HepG2 (cell line): Measurements from ENCODE around the gene ATE1. TPM values are rescaled to one million over a fixed set of nuclear protein-coding genes. Genes with fewer than 3 reads are reported as not detected.

Experiments used
- AGO1 ChIP-seq: fragments of 200-400 bp; formaldehyde crosslinking; IDR thresholded peaks from 2 replicates; pipeline ENCODE4 v1.6.1; 2017; ENCODE audit warnings: mild to moderate bottlenecking, low read depth, low read length, moderate library complexity; ENCODE audit not compliant: poor library complexity, severe bottlenecking
- CHD4 ChIP-seq: fragments of 200-600 bp; sonication (generic); IDR thresholded peaks from 2 replicates; pipeline ENCODE4 v1.7.0; 2017; ENCODE audit warnings: mild to moderate bottlenecking, low read length, borderline replicate concordance
- GRHL1 ChIP-seq: sonication (generic); formaldehyde crosslinking; conservative IDR thresholded peaks from 2 replicates; pipeline ENCODE4 v1.8.0; 2022; ENCODE audit warnings: missing genetic modification reagents
- HES4 ChIP-seq: sonication (generic); formaldehyde crosslinking; IDR thresholded peaks from 2 replicates; pipeline ENCODE4 v1.9.0; 2021; ENCODE audit warnings: mild to moderate bottlenecking, missing genetic modification reagents, borderline replicate concordance
- HNRNPH1 ChIP-seq: fragments of 200-400 bp; formaldehyde crosslinking; optimal IDR thresholded peaks from 2 replicates; pipeline ENCODE3; 2017; ENCODE audit warnings: mild to moderate bottlenecking, low read depth, low read length
- HNRNPK ChIP-seq: fragments of 200-400 bp; formaldehyde crosslinking; IDR thresholded peaks from 2 replicates; pipeline ENCODE4 v1.6.1; 2018; ENCODE audit warnings: low read length, low read depth, moderate library complexity, mild to moderate bottlenecking; ENCODE audit not compliant: poor library complexity, severe bottlenecking
- KMT2A ChIP-seq: sonication (generic); formaldehyde crosslinking; IDR thresholded peaks from 2 replicates; pipeline ENCODE4 v1.4.0; 2020; ENCODE audit warnings: missing genetic modification reagents
- NCOA1 ChIP-seq: sonication (generic); formaldehyde crosslinking; IDR thresholded peaks from 2 replicates; pipeline ENCODE4 v1.9.0; 2021; ENCODE audit warnings: missing genetic modification reagents
- NCOA5 ChIP-seq: sonication (generic); formaldehyde crosslinking; IDR thresholded peaks from 2 replicates; pipeline ENCODE4 v1.4.0; 2020; ENCODE audit warnings: missing genetic modification reagents
- PREB ChIP-seq: sonication (generic); formaldehyde crosslinking; IDR thresholded peaks from 2 replicates; pipeline ENCODE4 v1.4.0; 2020; ENCODE audit warnings: missing genetic modification reagents
- RAD51 ChIP-seq: fragments of 450-650 bp; IDR thresholded peaks from 2 replicates; pipeline ENCODE4 v1.6.1; 2016; ENCODE audit warnings: borderline replicate concordance
- RBAK ChIP-seq: sonication (generic); formaldehyde crosslinking; IDR thresholded peaks from 2 replicates; pipeline ENCODE4 v1.5.1; 2020; ENCODE audit warnings: mild to moderate bottlenecking, missing genetic modification reagents
- RBFOX2 ChIP-seq: fragments of 200-400 bp; formaldehyde crosslinking; IDR thresholded peaks from 2 replicates; pipeline ENCODE4 v1.6.1; 2017; ENCODE audit warnings: low read depth, mild to moderate bottlenecking, low read length
- SP5 ChIP-seq: IDR thresholded peaks from 2 replicates; pipeline ENCODE4 v1.6.1; 2016; ENCODE audit warnings: low read depth, borderline replicate concordance
- SRSF9 ChIP-seq: fragments of 200-400 bp; formaldehyde crosslinking; IDR thresholded peaks from 2 replicates; pipeline ENCODE4 v1.6.1; 2018; ENCODE audit warnings: borderline replicate concordance, mild to moderate bottlenecking, low read depth, low read length; ENCODE audit not compliant: insufficient read depth, poor library complexity, severe bottlenecking
- TCF7L2 ChIP-seq: IDR thresholded peaks from 2 replicates; pipeline ENCODE4 v1.6.1; 2011; ENCODE audit warnings: mild to moderate bottlenecking, low read depth, low read length, moderate library complexity
- XRCC5 ChIP-seq: fragments of 200-400 bp; formaldehyde crosslinking; optimal IDR thresholded peaks from 2 replicates; pipeline ENCODE3; 2017; ENCODE audit warnings: mild to moderate bottlenecking, low read length
- ZBTB38 ChIP-seq: sonication (generic); formaldehyde crosslinking; IDR thresholded peaks from 2 replicates; pipeline ENCODE4 v1.5.1; 2020; ENCODE audit warnings: mild to moderate bottlenecking, missing genetic modification reagents
- ZNF143 ChIP-seq: sonication (generic); formaldehyde crosslinking; IDR thresholded peaks from 2 replicates; pipeline ENCODE4 v1.4.0; 2020; ENCODE audit warnings: missing genetic modification reagents
- ZNF326 ChIP-seq: sonication (generic); formaldehyde crosslinking; IDR thresholded peaks from 2 replicates; pipeline ENCODE4 v1.4.0; 2020; ENCODE audit warnings: missing genetic modification reagents, borderline replicate concordance
- ZNF367 ChIP-seq: sonication (generic); formaldehyde crosslinking; IDR thresholded peaks from 2 replicates; pipeline ENCODE4 v1.4.0; 2020; ENCODE audit warnings: missing genetic modification reagents, borderline replicate concordance
- ZNF383 ChIP-seq: sonication (generic); formaldehyde crosslinking; IDR thresholded peaks from 2 replicates; pipeline ENCODE4 v1.4.0; 2020; ENCODE audit warnings: missing genetic modification reagents, mild to moderate bottlenecking, borderline replicate concordance
- ZNF562 ChIP-seq: sonication (generic); formaldehyde crosslinking; IDR thresholded peaks from 2 replicates; pipeline ENCODE4 v1.8.0; 2022; ENCODE audit warnings: missing genetic modification reagents, borderline replicate concordance
- ZNF780A ChIP-seq: sonication (generic); formaldehyde crosslinking; IDR thresholded peaks from 2 replicates; pipeline ENCODE4 v1.8.0; 2022; ENCODE audit warnings: mild to moderate bottlenecking, missing genetic modification reagents, moderate library complexity
- ZNF878 ChIP-seq: sonication (generic); formaldehyde crosslinking; IDR thresholded peaks from 2 replicates; pipeline ENCODE4 v1.8.1; 2023; ENCODE audit warnings: mild to moderate bottlenecking, missing genetic modification reagents, moderate library complexity
- polyA plus RNA-seq, 8 experiments: library from polyadenylated mRNA; depleted of rRNA in 3 of 8; stranded (reverse) in 7 of 8; unstranded in 1 of 8; fragments of >200 nt; fragmentation: Illumina TruSeq in 4 of 8; extraction: Trizol in 4 of 8; gene quantifications; 2 replicates each; pipeline versions ENCODE4 v1.2.1 to v1.2.3, GENCODE V29; 2011 to 2016; ENCODE audit warnings: low read depth in 4 of 8, missing spikeins in 1 of 8, mixed read lengths in 1 of 8; ENCODE audit not compliant: insufficient read depth in 1 of 8
- total RNA-seq, 5 experiments: library from RNA; depleted of rRNA; stranded (reverse); fragments of >200 nt; fragmentation: Illumina TruSeq; extraction: Trizol; gene quantifications; 2 replicates each; pipeline ENCODE4 v1.2.3, GENCODE V29; 2016; ENCODE audit warnings: low read depth in 1 of 5
- TF ChIP-seq, protein P1 (sequence below): sonication (generic); formaldehyde crosslinking; IDR thresholded peaks from 2 replicates; pipeline ENCODE4 v1.4.0; 2020; ENCODE audit warnings: missing genetic modification reagents, borderline replicate concordance
- TF ChIP-seq, protein P2 (sequence below): sonication (generic); formaldehyde crosslinking; IDR thresholded peaks from 2 replicates; pipeline ENCODE4 v1.4.0; 2020; ENCODE audit warnings: missing genetic modification reagents

The ATE1 gene
- total and polyA plus RNA-seq, 2 of the 13 experiments (the other 11 are each of a cell fraction or from before 2014, with no cell fraction given): 17.5 to 42.2 TPM

GRCh38 chr10:121974535-121975294 lies 46.9 kb upstream of the ATE1 start, which contains the start of gene NSMCE4A (continued):
- TF ChIP-seq TCF7L2 (no peak), ZNF780A (no peak), KMT2A (CRISPR knock-in tag) (peak; percentile 89), RBAK (CRISPR knock-in tag) (no peak), XRCC5 (peak; percentile 94), CHD4 (no peak), NCOA1 (CRISPR knock-in tag) (no peak), ZNF143 (no peak; the same call in 1 of the 2 replicates), ZNF562 (CRISPR knock-in tag) (no peak), ZNF367 (CRISPR knock-in tag) (0 out of 2 replicates have a peak, but pooled peaks have one; percentile 21), PREB (CRISPR knock-in tag) (no peak), HNRNPH1 (no peak), SRSF9 (no peak), RAD51 (no peak), RBFOX2 (peak; percentile 94), NCOA5 (CRISPR knock-in tag) (no peak), AGO1 (no peak), GRHL1 (CRISPR knock-in tag) (no peak), ZNF326 (CRISPR knock-in tag) (no peak), ZBTB38 (CRISPR knock-in tag) (peak; percentile 85; the same call in 1 of the 2 replicates), ZNF383 (CRISPR knock-in tag) (no peak), HNRNPK (peak; percentile 51), HES4 (CRISPR knock-in tag) (peak; percentile 52; the same call in 1 of the 2 replicates), ZNF878 (CRISPR knock-in tag) (peak; percentile 76; the same call in 1 of the 2 replicates), SP5 (CRISPR knock-in tag) (no peak)
- TF ChIP-seq, protein P1, sequence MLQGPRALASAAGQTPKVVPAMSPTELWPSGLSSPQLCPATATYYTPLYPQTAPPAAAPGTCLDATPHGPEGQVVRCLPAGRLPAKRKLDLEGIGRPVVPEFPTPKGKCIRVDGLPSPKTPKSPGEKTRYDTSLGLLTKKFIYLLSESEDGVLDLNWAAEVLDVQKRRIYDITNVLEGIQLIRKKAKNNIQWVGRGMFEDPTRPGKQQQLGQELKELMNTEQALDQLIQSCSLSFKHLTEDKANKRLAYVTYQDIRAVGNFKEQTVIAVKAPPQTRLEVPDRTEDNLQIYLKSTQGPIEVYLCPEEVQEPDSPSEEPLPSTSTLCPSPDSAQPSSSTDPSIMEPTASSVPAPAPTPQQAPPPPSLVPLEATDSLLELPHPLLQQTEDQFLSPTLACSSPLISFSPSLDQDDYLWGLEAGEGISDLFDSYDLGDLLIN (CRISPR knock-in tag): no peak
- TF ChIP-seq, protein P2, sequence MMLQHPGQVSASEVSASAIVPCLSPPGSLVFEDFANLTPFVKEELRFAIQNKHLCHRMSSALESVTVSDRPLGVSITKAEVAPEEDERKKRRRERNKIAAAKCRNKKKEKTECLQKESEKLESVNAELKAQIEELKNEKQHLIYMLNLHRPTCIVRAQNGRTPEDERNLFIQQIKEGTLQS (CRISPR knock-in tag): 0 out of 2 replicates have a peak, but pooled peaks have one; percentile 38
